ENCODE measurements around the gene BBS9. TPM values are rescaled to one million over a fixed set of nuclear protein-coding genes. Genes with fewer than 3 reads are reported as not detected.
"Not testable (repeated sequence)": the region's sequence is repeated elsewhere in the genome, so short reads cannot be mapped to it uniquely, and the experiment has no call there.

BBS9 gene
- 13.3 TPM for polyA plus RNA-seq (2013, experiment 1 of 2; ENCODE audit: insufficient read length)
- 14.1 TPM for polyA plus RNA-seq (2013, experiment 2 of 2; ENCODE audit: insufficient read length)

DNA sequence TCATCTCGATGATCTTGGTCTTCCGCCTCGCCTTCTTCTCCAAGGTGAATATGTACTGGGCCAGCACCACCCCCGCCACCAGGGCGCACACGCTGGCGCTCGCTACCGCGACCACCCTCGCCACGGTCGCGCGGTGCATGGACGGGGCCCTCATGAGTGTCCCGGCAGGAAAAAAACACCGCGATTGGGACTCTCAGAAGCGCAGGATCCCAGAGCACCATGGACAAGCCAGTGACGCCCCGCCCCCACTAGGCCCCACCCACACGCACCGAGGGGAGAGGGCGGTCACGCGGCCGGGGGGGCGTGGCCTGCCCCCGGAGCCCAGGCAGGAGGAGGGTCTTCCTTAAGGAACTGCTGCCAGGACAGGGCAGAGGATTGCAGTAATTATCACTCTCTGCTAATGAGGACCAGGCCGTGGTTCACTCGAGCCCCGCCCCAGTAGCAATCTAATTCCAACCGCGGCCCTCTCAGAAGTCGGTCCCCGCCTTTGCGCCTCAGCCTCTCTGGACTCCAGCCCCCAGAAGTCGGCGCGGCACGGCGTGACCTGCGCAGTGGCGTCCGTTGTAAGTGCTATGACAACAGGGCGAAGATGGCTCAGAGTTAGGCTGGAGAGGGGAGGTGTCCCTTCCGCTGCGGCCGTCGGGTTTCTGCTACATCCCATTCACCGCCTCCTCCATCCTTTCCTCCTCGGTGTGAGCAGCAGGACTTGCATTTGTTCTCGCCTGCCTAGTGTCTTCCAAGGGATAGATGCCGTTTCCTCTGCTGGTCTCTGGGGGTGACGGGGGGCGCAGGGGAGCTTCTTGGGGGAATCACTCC, at the start of gene BBS9:
Gene BBS9, plus strand, starts transcription at position 575 of the 816 bp plus-strand sequence. CDS start 16,689 bp downstream, outside the sequence.
- DNase-seq = peak; percentile 94

DNA sequence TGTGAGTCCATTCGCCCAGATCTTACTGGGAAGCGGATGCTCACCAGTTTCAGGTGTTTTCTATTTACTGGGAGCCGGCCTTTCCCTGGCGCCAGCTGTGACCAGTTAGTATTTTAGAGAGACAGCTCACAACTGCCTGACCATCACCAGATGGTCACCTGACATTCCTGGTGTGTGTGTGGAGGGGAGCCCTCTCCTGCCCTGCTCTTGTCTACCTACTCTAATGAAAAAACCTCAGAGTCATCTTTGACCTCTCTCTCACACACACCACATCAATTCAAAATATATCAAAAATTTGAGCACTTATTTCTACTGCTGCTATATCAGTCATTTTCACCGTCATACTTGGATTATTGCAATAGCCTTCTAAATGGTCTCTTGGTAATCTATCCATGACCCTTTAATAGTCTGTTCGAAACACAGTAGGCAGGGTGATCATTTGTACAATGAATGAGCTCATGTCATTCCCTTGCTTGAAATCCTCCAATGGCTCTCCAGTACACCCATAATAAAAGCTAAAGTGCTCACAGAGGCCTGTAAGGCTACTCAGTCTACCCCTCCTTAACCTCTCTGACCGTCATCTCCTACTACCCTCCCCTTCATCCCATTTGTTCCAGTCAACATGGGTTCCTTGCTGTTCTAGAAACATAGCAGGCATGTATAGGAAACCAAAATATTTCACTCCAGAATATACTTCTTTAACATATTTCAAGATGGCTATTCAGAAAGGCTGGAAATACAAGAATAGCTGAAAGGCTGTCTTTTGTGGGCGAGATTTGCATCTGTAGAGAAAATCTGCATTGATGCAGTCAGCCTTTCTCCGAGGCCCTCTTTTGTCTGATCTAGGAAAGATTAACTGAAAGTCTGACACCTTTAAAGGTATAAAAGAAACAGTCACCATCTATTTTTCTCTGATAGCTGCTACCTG, 49.3 kb upstream of the BBS9 start:
- no peak for DNase-seq

GRCh38 chr7:33087356-33087755, 42.0 kb upstream of the BBS9 start:
- no peak for DNase-seq

GRCh38 chr7:33087858-33088257, 41.5 kb upstream of the BBS9 start:
- no peak for DNase-seq

DNA sequence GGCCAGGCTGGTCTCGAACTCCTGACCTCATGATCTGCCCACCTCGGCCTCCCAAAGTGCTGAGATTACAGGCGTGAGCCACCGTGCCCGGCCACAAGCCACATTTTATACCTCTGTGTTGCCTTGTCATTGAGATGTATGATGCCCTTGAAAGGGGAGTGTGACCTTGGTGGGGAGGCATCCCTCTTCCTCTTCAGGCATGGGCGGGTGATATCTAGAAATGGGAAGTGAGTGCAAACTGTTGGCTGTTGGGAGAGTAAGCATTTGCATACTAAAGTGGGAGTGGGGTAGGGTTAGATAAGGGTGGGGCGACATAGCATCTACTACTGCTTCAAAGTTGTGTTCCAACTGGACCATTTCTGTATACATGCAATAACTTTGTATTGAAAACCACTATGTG, 40.2 kb upstream of the BBS9 start:
- no peak for DNase-seq

- no peak for DNase-seq
These were observed 38.2 kb upstream of the BBS9 start for GRCh38 chr7:33091111-33091531.

DNA sequence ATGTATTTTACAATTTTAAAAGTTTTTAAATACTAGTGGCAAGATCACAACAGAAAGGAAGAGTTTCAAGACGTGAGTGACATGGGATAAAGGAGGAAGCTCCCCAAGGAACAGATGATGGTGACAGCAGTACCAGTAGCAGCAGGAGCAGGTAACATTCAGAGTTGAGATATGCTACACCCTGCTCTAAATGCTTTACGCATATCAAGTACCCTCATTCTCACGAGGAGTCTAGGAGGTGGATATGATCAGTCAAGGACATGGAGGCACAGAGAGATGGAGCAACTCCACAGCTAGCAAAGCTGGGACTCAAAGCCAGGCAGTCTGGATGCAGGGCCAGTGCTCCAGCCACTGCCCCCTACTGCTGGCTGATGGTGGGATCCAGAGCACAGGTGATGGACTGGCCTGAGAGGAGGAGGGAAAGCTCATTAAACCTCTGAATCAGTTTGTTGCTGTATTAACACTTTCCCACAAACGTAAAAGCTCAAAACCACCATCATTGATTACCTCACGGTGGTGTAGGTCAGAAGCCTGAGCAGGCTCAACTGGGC, 37.6 kb upstream of the BBS9 start:
- no peak for DNase-seq

DNA sequence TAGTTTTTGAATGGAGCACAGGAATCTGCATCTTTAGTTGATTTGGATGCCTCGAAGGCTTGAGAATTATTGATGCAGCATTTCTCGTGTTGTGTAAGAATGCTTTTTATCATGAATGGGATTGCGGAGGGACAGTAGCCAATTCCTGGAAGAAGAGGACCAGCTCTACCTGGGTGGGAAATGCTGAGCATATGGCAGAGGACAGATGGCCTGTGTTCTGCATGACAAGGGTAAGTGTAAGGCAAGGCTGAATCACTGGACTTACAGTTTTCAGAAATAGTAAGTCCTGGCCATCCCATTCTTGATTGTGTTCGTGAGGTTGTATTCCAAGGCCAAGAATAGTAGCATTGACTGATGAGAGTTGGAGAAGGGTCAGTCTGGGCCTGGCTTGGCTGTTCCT, 36.1 kb upstream of the BBS9 start:
- no peak for DNase-seq

DNA sequence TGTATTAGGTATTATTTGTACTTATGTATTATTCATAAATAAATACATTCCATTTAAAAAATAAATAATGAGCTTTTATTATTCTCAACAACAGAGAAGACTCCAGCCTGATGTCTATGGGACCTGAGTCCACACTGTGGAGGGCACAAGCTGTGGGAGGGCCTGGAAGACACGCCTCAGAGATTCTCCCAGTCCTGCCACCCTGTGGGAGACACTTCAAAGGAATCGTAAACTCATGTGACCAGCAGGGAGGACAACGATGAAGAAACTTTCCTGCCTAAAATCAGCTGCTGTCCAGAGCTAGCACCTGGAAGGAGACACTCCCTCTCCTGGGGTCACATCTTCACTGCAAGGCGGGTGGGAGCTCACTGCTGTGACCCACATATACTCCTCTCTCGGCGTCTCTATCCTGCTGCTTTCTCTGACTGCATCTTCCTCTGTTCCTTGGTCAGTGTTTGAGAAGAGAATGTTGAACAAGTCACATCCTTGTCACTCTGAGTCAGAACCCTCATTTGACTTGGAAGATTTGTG, 34.6 kb upstream of the BBS9 start:
- DNase-seq = not testable (repeated sequence)

DNA sequence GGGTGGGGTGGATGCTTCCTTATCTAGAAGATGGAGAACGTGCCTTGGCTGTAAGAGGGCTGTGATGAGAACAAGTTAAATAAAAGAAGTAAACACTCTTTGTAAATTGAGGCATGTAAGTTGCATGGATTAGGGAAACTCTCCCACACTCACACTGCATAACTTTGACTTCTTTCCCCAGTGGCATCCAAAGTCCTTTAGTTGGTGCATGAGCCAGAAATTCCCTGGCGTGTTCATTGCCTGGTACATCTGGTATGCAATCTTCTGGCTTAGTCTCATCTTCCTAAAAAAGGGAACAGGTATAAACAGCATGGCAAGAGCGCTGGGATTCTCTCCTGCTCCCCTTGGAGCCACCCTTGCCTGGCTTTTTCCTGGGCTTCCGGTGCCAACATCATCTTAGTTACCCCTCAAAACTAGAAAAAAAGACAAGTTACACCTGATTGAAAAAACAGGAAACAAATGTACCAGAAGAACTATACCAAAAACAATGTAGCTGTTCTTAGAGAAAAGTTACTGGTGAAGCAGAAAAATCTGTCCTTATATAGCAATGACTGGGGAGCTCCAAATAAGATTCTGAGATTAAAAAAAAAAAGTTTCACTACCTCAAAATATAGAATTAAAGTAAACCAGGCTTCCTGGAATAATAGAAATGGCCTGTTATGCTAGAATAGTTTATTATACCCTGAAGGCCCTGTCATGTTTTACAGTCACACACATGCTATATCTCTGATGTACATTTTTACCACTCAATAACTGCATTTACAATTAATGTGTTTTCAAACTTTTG, 30.0 kb upstream of the BBS9 start:
- no peak for DNase-seq

- no peak for DNase-seq
These were observed 28.6 kb upstream of the BBS9 start for GRCh38 chr7:33100770-33101169.

- no peak for DNase-seq
These were observed 27.5 kb upstream of the BBS9 start for GRCh38 chr7:33101906-33102305.

GRCh38 chr7:33107136-33108066, 22.0 kb upstream of the BBS9 start:
- DNase-seq = peak; percentile 60

DNA sequence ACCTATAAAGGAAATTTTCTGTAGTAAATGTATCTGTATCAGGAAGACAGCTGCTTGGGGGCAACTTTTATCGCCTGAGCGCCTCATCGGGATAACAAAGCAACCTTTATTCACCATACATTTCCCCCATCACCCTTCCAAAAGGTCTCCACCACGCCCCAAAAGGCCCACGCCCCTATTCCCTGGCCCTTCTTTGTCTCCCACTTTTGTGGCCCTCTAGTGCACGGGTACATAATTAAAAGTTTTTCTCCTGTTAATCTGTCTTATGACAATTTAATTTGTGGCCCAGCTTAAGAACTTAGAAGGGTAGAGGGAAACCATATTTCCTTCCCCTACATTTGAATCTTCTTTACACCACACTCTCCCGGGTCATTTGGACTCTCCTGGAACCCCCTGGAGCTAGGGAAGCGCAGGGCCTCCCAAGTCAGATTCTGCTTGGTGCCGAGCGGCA, 20.8 kb upstream of the BBS9 start:
- DNase-seq = peak; percentile 35

GRCh38 chr7:33109005-33109757, 20.2 kb upstream of the BBS9 start, which contains the start of gene RP9:
TSS of gene RP9 (minus strand) at chr7:33109404. CDS start at chr7:33109372, 32 bp downstream.
- peak; percentile 75 for DNase-seq

DNA sequence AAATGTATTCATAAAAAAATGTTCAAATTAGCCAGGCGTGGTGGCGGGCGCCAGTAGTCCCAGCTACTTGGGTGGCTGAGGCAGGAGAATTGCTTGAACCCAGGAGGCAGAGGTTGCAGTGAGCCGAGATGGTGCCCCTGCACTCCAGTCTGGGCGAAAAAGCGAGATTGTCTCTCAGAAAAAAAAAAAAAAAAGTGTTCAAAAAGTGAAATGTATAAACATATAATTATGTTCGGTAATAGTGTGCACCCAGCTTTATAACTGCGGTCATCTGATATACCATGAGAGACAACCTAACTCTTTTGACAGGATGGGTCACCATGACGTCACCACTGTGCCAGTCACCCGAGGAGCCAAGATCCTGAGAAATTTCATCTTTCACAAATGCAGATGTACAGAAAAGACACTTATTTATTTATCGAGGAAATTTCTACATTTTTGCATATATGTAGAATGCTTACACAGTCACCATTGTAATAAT, 19.6 kb upstream of the BBS9 start:
- DNase-seq = peak; percentile 23

DNA sequence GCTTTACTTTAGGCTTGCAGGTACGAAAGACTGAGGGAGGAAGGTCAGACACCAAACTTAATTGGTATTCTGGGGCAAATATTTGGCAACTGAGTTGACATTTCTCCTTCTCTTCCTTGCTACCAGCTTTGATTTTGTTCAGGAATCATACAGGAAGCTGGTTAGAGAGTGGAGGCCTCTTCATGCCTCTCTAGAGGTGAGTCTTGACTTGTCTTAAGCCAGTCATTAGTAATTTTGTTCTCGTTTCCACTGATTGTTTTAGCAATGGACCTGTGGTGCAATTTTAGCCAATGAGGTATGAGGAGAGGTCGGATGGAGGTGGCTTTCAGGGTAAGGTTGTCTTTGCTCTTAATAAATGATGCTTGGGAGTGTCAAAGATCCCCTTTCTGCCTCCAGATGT, 17.8 kb upstream of the BBS9 start:
- no peak for DNase-seq

- DNase-seq = no peak
These were observed 14.4 kb upstream of the BBS9 start for GRCh38 chr7:33114976-33115375.

DNA sequence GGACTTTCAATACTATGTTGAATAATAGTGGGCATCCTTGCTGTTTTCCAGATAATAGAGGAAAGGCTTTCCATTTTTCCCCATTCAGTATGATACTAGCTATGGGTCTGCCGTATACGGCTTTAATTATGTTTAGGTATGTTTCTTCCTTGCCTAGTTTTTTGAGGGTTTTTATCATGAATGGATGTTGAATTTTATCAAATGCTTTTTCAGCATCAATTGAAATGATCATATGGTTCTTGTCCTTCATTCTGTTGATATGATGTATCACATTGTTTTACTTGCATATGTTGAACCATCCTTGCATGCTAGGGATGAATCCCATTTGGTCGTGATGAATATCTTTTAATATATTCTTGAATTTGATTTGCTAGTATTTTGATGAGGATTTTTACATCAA, 11.0 kb upstream of the BBS9 start:
- no peak for DNase-seq

DNA sequence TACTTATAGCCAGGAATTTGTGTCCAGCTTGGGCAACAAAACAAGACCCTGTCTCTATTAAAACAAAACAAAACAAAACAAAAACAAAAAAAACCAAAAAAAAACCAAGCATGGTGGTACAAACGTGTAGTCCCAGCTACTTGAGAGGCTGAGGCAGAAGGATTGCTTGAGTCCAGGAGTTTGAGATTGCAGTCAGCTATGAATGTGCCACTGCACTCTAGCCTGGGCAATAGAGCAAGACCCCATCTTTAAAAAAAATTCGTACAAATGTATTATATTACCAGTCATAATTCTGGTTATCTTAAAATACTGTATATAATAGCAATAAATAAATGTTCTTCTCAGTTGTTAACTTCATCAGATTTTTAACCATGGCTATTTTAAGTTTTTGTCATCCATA, 2.3 kb upstream of the BBS9 start:
- DNase-seq = no peak
